Measurements from ENCODE around the gene QPCTL. TPM values are rescaled to one million over a fixed set of nuclear protein-coding genes. Genes with fewer than 3 reads are reported as not detected.

The QPCTL gene
- total and polyA plus RNA-seq, 2 donors (not counting 1 experiment from before 2014, with no cell fraction given): 9.4 to 50.9 TPM

- H2AFZ ChIP-seq (ENCODE audit: insufficient read depth, low read depth, low read length, poor library complexity, severe bottlenecking): peak overlapping the region; percentile 85
- Mint-ChIP-seq H3K27me3 (no peaks in the 10 kb centered on the region), H3K4me3 (peak overlapping the region; percentile 93), H3K27ac (peak overlapping the region; percentile 92), H3K4me1 (peaks cover 30% of the 10 kb centered on the region), H3K9me3 (ENCODE audit: insufficient read depth) (no peaks in the 10 kb centered on the region)
- DNase-seq (peak; percentile 82), ATAC-seq (ENCODE audit: low read depth) (no peak)
- TF ChIP-seq EZH2 (IDR thresholded peaks at IDR 0.05; ENCODE audit: borderline replicate concordance, insufficient read depth, low read depth, low read length, poor library complexity, severe bottlenecking) (no peak), CTCF (IDR thresholded peaks at IDR 0.05) (peak; percentile 96)
- peaks cover 56% of the 10 kb centered on the region for H3K79me2 ChIP-seq (ENCODE audit: control insufficient read depth, insufficient read depth, low read length)
- H3K4me3 ChIP-seq (ENCODE audit: control extremely low read depth in 1 of 5, extremely low read depth in 1 of 5, insufficient read depth in 1 of 5, low read depth in 2 of 5, low read length in 4 of 5): peak overlapping the region; percentile 81 to 96 (median 88)
- intact Hi-C loops (cut with micrococcal nuclease): loop anchor here (1.0 to 5.0 kb wide), 7 partner anchors 50 to 802 kb away; partner anchors contain the start of genes DMWD, ERCC2, SIX5 and TOMM40
- H3K27me3 ChIP-seq (replicated peaks in 1 of 4; ENCODE audit: control extremely low read depth in 1 of 4, control insufficient read depth in 3 of 4, insufficient read depth in 4 of 4, low read length in 3 of 4): no peaks in the 10 kb centered on the region
- H3K4me2 ChIP-seq (replicated peaks; ENCODE audit: low read depth, low read length, poor library complexity, severe bottlenecking): peak overlapping the region; percentile 96
- ChIA-PET POLR2A (interaction anchor here (0.5 to 2.2 kb wide), 11 partner anchors 11 to 225 kb away, joined by 3 to 41 read pairs (median 5); partner anchors contain the start of genes FBXO46, FOSB and SIX5), CTCF (interaction anchor here (0.6 to 5.3 kb wide), 36 partner anchors 8 to 291 kb away, joined by 3 to 57 read pairs (median 4); partner anchors contain the start of genes DMWD, FBXO46, IRF2BP1 and RTN2)
- peaks cover 22% of the 10 kb centered on the region for H4K20me1 ChIP-seq (ENCODE audit: control insufficient read depth, insufficient read depth, low read length, poor library complexity, severe bottlenecking)
- H3K36me3 ChIP-seq (replicated peaks in 1 of 2; ENCODE audit: control extremely low read depth in 1 of 2, control insufficient read depth in 1 of 2, extremely low read depth in 1 of 2, insufficient read depth in 2 of 2, low read length in 1 of 2): peaks cover 0 to 13% of the 10 kb centered on the region in 2 experiments
- H3K4me1 ChIP-seq (ENCODE audit: control insufficient read depth in 2 of 2, insufficient read depth in 2 of 2, low read length in 2 of 2): peaks cover 15 to 22% of the 10 kb centered on the region in 2 donors
- H3K27ac ChIP-seq (ENCODE audit: low read length in 2 of 2): peak overlapping the region; percentile 89 to 94
- 2% methylated on average over 8 of the region's 22 CpGs for WGBS (ENCODE audit: insufficient coverage)
- peak overlapping the region; percentile 92 for H3K9ac ChIP-seq (ENCODE audit: low read length)
- H3K9me3 ChIP-seq (ENCODE audit: control extremely low read depth in 1 of 3, control insufficient read depth in 2 of 3, insufficient read depth in 1 of 3, low read length in 2 of 3): no peaks in the 10 kb centered on the region
Measured at GRCh38 chr19:45693106-45693788, 781 bp downstream of the QPCTL start.

GRCh38 chr19:45701676-45702075, 9.2 kb downstream of the QPCTL start:
- H3K27me3 ChIP-seq (replicated peaks in 1 of 4; ENCODE audit: control extremely low read depth in 1 of 4, control insufficient read depth in 3 of 4, insufficient read depth in 4 of 4, low read length in 3 of 4): no peaks in the 10 kb centered on the region
- intact Hi-C loops (cut with micrococcal nuclease): no loop called here
- H3K4me1 ChIP-seq (ENCODE audit: control insufficient read depth in 2 of 2, insufficient read depth in 2 of 2, low read length in 2 of 2): peaks cover 10 to 14% of the 10 kb centered on the region in 2 donors
- ChIA-PET CTCF (interaction anchor here (0.7 kb wide), 1 partner anchor 9 kb away, joined by 3 read pairs; the partner anchor contains the start of gene QPCTL), POLR2A (interaction anchor here (0.6 to 1.7 kb wide), 2 partner anchors 10 to 96 kb away, joined by 3 to 8 read pairs; partner anchors contain the start of gene SNRPD2)
- H3K27me3 Mint-ChIP-seq: no peaks in the 10 kb centered on the region
- peaks cover 12% of the 10 kb centered on the region for H3K79me2 ChIP-seq (ENCODE audit: control insufficient read depth, insufficient read depth, low read length)
- H3K4me3 ChIP-seq (ENCODE audit: control extremely low read depth in 1 of 5, extremely low read depth in 1 of 5, insufficient read depth in 1 of 5, low read depth in 2 of 5, low read length in 4 of 5): no peak overlapping the region
- H3K36me3 ChIP-seq (replicated peaks in 1 of 2; ENCODE audit: control extremely low read depth in 1 of 2, control insufficient read depth in 1 of 2, extremely low read depth in 1 of 2, insufficient read depth in 2 of 2, low read length in 1 of 2): peaks cover 0 to 12% of the 10 kb centered on the region in 2 experiments
- H3K9ac ChIP-seq (ENCODE audit: low read length): no peak overlapping the region
- 38% methylated on average over 4 of the region's 7 CpGs for WGBS (ENCODE audit: insufficient coverage)
- ATAC-seq (ENCODE audit: low read depth): no peak
- H3K4me3 Mint-ChIP-seq: no peak overlapping the region
- no peaks in the 10 kb centered on the region for H3K9me3 Mint-ChIP-seq (ENCODE audit: insufficient read depth)
- no peak overlapping the region for H3K27ac ChIP-seq (ENCODE audit: low read length in 2 of 2)
- H3K4me1 Mint-ChIP-seq: peaks cover 19% of the 10 kb centered on the region
- H4K20me1 ChIP-seq (ENCODE audit: control insufficient read depth, insufficient read depth, low read length, poor library complexity, severe bottlenecking): no peaks in the 10 kb centered on the region
- H3K27ac Mint-ChIP-seq: no peak overlapping the region
- DNase-seq: no peak
- no peak overlapping the region for H2AFZ ChIP-seq (ENCODE audit: insufficient read depth, low read depth, low read length, poor library complexity, severe bottlenecking)
- no peak overlapping the region for H3K4me2 ChIP-seq (replicated peaks; ENCODE audit: low read depth, low read length, poor library complexity, severe bottlenecking)
- TF ChIP-seq CTCF (IDR thresholded peaks at IDR 0.05) (no peak), EZH2 (IDR thresholded peaks at IDR 0.05; ENCODE audit: borderline replicate concordance, insufficient read depth, low read depth, low read length, poor library complexity, severe bottlenecking) (no peak)
- H3K9me3 ChIP-seq (ENCODE audit: control extremely low read depth in 1 of 3, control insufficient read depth in 2 of 3, insufficient read depth in 1 of 3, low read length in 2 of 3): no peaks in the 10 kb centered on the region

Measured in B cell (primary cell).